MCF 10A (cell line): Measurements from ENCODE around the gene OAS3. TPM values are rescaled to one million over a fixed set of nuclear protein-coding genes. Genes with fewer than 3 reads are reported as not detected.
"Not testable (repeated sequence)": the region's sequence is repeated elsewhere in the genome, so short reads cannot be mapped to it uniquely, and the experiment has no call there.

ENCODE experiments used
- BruUV-seq: library from RNA; stranded (reverse); fragments of 400-500 nt; replicated peaks from 2 replicates; lab custom pipeline; 2021; lab: Mats Ljungman, UMichigan
- CTCF ChIA-PET: fragments of 300-600 bp; sonication (Branson Sonifier 250); formaldehyde crosslinking; extraction: SDS; loops from one replicate; lab custom pipeline; 2021; ENCODE audit warnings: antibody characterized with exemption, inconsistent platforms; lab: Yijun Ruan, JAX
- POLR2A ChIA-PET: fragments of 300-600, 350-650 bp; sonication (Branson Sonifier 250); formaldehyde crosslinking; extraction: SDS; loops from one replicate; lab custom pipeline; 2020; ENCODE audit warnings: antibody characterized with exemption, inconsistent platforms; lab: Yijun Ruan, JAX
- DNase-seq: peaks from one replicate; pipeline ENCODE4 v3.0.0-alpha.2; 2018; ENCODE audit not compliant: unreplicated experiment
- H3K27ac Mint-ChIP-seq: one replicate; pipeline ENCODE4 v1.8.0; 2022; ENCODE audit warnings: mild to moderate bottlenecking, low read depth, mixed read lengths; ENCODE audit not compliant: unreplicated experiment
- H3K27me3 Mint-ChIP-seq: one replicate; pipeline ENCODE4 v1.8.0; 2022; ENCODE audit warnings: mixed read lengths; ENCODE audit not compliant: insufficient read depth, unreplicated experiment
- H3K36me3 Mint-ChIP-seq: one replicate; pipeline ENCODE4 v1.8.0; 2022; ENCODE audit warnings: mild to moderate bottlenecking, moderate library complexity, mixed read lengths; ENCODE audit not compliant: insufficient read depth, unreplicated experiment
- H3K4me1 Mint-ChIP-seq: one replicate; pipeline ENCODE4 v1.8.0; 2022; ENCODE audit warnings: mixed read lengths; ENCODE audit not compliant: insufficient read depth, unreplicated experiment
- H3K4me3 Mint-ChIP-seq: one replicate; pipeline ENCODE4 v1.8.0; 2022; ENCODE audit warnings: mild to moderate bottlenecking, moderate library complexity, mixed read lengths; ENCODE audit not compliant: unreplicated experiment
- H3K9me3 Mint-ChIP-seq: one replicate; pipeline ENCODE4 v1.8.0; 2022; ENCODE audit warnings: mixed read lengths; ENCODE audit not compliant: unreplicated experiment
- intact Hi-C: fragments of 100-400 bp; cut with micrococcal nuclease; formaldehyde crosslinking; loops from 2 replicates; pipeline ENCODE4 v1.14.1; 2022
- total RNA-seq: library from RNA; stranded (reverse); gene quantifications from 2 replicates; pipeline ENCODE4 v1.2.3, GENCODE V29; 2022
- TF ChIP-seq, protein P1 (sequence below): fragments of 200-600 bp; IDR thresholded peaks from one replicate; pipeline ENCODE4 v1.8.0; 2022; ENCODE audit warnings: antibody characterized with exemption, mild to moderate bottlenecking; ENCODE audit not compliant: unreplicated experiment

Gene OAS3
- total RNA-seq, 1 experiment from 2014 or later, result 6.5 TPM

DNA sequence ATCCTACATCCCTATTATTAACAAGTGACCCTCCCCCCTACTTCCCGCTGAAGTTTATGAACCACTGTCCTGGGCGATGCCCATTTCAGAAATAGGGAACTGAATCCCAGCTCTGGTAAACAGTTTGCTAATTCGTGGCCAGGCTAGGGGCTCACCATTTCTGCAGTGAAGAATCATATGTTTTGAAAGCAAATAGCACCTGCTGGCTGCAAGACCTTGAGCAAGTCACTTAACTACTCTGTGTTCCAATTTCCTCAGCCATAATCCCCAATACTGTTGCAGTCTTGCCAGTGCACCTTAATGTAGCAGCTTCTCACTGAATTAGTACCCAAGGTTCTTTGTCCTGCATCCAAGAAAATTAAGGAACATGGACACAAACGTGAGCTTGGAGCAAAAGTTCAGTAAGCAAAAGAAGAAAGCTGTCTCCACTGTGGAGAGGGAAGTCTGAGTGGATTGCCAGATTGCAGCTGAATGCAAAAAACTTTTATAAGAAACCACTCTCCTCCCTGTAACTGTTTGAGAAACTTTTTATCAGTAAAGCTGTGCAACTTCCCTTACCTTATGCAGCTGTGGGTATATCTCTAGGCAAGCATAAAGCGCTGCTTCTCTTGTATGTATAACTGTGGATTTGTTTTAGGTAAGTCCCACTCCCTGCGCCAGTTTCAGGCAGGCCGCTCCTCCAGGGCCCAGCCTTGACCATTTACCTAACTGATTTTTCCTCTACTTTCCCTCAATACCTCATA, 30.7 kb upstream of the OAS3 start:
- peaks cover 39% of the 10 kb centered on the region for H3K4me1 Mint-ChIP-seq
- POLR2A ChIA-PET, result interaction anchor here (0.6 to 6.1 kb wide), 7 partner anchors 9 to 1735 kb away, joined by 3 to 74 read pairs (median 3); partner anchors contain the start of gene OAS3
- H3K27me3 Mint-ChIP-seq, result no peaks in the 10 kb centered on the region
- no peak for DNase-seq
- H3K9me3 Mint-ChIP-seq, result peaks cover 9% of the 10 kb centered on the region
- peak overlapping the region; percentile 72 for H3K27ac Mint-ChIP-seq
- H3K36me3 Mint-ChIP-seq, result no peaks in the 10 kb centered on the region
- CTCF ChIA-PET, result interaction anchor here (0.6 to 2.9 kb wide), 5 partner anchors 8 to 267 kb away, joined by 3 to 8 read pairs (median 3); partner anchors contain the start of gene OAS3
- BruUV-seq, result no TSS peak
- TF ChIP-seq, protein P1, sequence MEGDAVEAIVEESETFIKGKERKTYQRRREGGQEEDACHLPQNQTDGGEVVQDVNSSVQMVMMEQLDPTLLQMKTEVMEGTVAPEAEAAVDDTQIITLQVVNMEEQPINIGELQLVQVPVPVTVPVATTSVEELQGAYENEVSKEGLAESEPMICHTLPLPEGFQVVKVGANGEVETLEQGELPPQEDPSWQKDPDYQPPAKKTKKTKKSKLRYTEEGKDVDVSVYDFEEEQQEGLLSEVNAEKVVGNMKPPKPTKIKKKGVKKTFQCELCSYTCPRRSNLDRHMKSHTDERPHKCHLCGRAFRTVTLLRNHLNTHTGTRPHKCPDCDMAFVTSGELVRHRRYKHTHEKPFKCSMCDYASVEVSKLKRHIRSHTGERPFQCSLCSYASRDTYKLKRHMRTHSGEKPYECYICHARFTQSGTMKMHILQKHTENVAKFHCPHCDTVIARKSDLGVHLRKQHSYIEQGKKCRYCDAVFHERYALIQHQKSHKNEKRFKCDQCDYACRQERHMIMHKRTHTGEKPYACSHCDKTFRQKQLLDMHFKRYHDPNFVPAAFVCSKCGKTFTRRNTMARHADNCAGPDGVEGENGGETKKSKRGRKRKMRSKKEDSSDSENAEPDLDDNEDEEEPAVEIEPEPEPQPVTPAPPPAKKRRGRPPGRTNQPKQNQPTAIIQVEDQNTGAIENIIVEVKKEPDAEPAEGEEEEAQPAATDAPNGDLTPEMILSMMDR, result no peak
- intact Hi-C loops, result loop anchor here (10.0 kb wide), 1 partner anchor 247 kb away; no protein-coding TSS in a partner anchor
- H3K4me3 Mint-ChIP-seq, result peak overlapping the region; percentile 73

GRCh38 chr12:112908548-112908947, 29.7 kb upstream of the OAS3 start:
- TF ChIP-seq, protein P1, result no peak
- Mint-ChIP-seq H3K4me3 (no peak overlapping the region), H3K4me1 (peaks cover 31% of the 10 kb centered on the region), H3K9me3 (peaks cover 18% of the 10 kb centered on the region), H3K27me3 (no peaks in the 10 kb centered on the region), H3K27ac (no peak overlapping the region), H3K36me3 (peaks cover 5% of the 10 kb centered on the region)
- no TSS peak for BruUV-seq
- CTCF ChIA-PET, result interaction anchor here (0.6 to 1.0 kb wide), 2 partner anchors 24 to 40 kb away, joined by 3 read pairs; no protein-coding TSS in a partner anchor
- POLR2A ChIA-PET, result interaction anchor here (5.9 to 6.1 kb wide), 2 partner anchors 8 to 29 kb away, joined by 53 to 74 read pairs; partner anchors contain the start of gene OAS3
- no peak for DNase-seq
- intact Hi-C loops, result loop anchor here (10.0 kb wide), 1 partner anchor 246 kb away; no protein-coding TSS in a partner anchor

DNA sequence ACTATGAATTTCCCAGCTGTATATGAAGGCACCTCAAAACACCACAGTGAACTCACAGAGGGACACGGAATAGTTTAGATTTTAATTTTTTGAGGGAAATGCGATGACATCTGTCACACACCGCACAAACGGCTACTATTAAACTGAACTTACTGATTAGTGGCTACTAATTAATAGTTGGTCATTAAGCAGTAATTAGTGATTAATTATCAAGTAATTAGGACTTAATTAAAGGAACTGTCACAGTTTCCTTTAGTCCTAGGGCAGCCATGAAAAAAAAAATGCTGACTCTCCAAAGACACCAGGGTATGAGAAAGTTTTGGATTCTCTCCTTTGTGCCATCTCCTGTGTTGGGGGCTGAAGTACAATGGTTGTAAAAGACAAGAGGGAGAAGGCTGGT, 28.6 kb upstream of the OAS3 start:
- Mint-ChIP-seq H3K9me3 (peaks cover 20% of the 10 kb centered on the region), H3K4me1 (peaks cover 20% of the 10 kb centered on the region), H3K4me3 (no peak overlapping the region), H3K36me3 (peaks cover 5% of the 10 kb centered on the region), H3K27ac (peak overlapping the region; percentile 85), H3K27me3 (no peaks in the 10 kb centered on the region)
- ChIA-PET POLR2A (interaction anchor here (5.9 kb wide), 1 partner anchor 27 kb away, joined by 74 read pairs; the partner anchor contains the start of gene OAS3), CTCF (interaction anchor here (0.5 to 1.0 kb wide), 3 partner anchors 9 to 1992 kb away, joined by 3 read pairs; partner anchors contain the start of gene OAS3)
- DNase-seq, result no peak
- TF ChIP-seq, protein P1, result no peak
- BruUV-seq, result no TSS peak
- intact Hi-C loops, result loop anchor here (10.0 kb wide), 1 partner anchor 245 kb away; no protein-coding TSS in a partner anchor

- Mint-ChIP-seq H3K4me3 (no peak overlapping the region), H3K9me3 (peaks cover 20% of the 10 kb centered on the region), H3K27me3 (no peaks in the 10 kb centered on the region), H3K36me3 (peaks cover 5% of the 10 kb centered on the region), H3K27ac (no peak overlapping the region), H3K4me1 (peaks cover 13% of the 10 kb centered on the region)
- no peak for DNase-seq
- no TSS peak for BruUV-seq
- POLR2A ChIA-PET, result interaction anchor here (0.6 kb wide), 2 partner anchors 36 to 805 kb away, joined by 3 read pairs; no protein-coding TSS in a partner anchor
- CTCF ChIA-PET, result no interaction called here
- intact Hi-C loops, result no loop called here
- TF ChIP-seq, protein P1, result no peak
These were observed 25.1 kb upstream of the OAS3 start for GRCh38 chr12:112913038-112913688.

GRCh38 chr12:112913888-112914287, 24.4 kb upstream of the OAS3 start:
- BruUV-seq, intact Hi-C loops, H3K36me3 Mint-ChIP-seq, H3K27me3 Mint-ChIP-seq, CTCF ChIA-PET, DNase-seq, H3K4me3 Mint-ChIP-seq, H3K27ac Mint-ChIP-seq: not testable (repeated sequence)
- POLR2A ChIA-PET, result interaction anchor here (0.6 kb wide), 2 partner anchors 37 to 806 kb away, joined by 3 read pairs; no protein-coding TSS in a partner anchor
- H3K9me3 Mint-ChIP-seq, result peaks cover 20% of the 10 kb centered on the region
- H3K4me1 Mint-ChIP-seq, result peaks cover 13% of the 10 kb centered on the region
